Measurements from ENCODE around the gene ZBTB11.
"Not testable (repeated sequence)": the region's sequence is repeated elsewhere in the genome, so short reads cannot be mapped to it uniquely, and the experiment has no call there.

Gene ZBTB11

DNA sequence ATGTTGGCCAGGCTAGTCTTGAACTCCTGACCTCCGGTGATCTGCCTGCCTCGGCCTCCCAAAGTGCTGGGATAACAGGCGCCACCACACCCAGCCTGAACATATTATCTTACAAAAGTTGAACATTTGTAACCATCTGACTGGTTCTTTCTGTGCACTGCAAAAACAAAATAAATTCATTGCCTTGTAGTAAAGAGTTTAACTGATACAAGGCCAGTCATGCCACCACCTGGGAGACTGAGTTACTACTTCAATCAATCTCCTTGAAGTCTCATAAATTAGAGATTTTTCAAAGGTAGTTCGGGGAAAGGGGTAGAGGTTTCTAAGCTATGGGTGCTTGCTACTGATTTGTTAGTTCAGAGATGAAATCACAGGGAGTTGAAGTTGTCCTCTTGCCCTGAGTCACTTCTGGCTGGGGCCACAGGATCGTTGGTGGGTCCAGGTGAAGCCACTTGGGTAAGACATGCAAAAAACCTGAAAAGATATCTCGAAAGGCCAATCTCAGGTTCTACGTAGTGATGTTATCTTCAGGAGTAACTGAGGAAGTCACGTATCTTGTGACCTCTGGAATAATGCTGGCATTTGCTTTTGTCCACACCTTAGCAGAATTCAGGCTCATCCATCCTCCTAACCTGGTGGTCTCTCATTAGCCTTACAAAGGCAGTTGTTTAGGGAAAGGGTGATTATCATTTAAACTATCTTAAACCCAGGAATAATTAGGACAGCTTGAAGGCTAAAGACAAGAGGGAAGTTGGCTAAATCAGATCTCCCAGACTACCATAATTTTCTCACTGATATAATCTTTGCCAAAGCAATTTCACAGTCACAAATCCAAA, 33.7 kb downstream of the ZBTB11 start:
- DNase-seq, result no peak

GRCh38 chr3:101642441-101642840, 34.5 kb downstream of the ZBTB11 start:
- no peak for DNase-seq

DNA sequence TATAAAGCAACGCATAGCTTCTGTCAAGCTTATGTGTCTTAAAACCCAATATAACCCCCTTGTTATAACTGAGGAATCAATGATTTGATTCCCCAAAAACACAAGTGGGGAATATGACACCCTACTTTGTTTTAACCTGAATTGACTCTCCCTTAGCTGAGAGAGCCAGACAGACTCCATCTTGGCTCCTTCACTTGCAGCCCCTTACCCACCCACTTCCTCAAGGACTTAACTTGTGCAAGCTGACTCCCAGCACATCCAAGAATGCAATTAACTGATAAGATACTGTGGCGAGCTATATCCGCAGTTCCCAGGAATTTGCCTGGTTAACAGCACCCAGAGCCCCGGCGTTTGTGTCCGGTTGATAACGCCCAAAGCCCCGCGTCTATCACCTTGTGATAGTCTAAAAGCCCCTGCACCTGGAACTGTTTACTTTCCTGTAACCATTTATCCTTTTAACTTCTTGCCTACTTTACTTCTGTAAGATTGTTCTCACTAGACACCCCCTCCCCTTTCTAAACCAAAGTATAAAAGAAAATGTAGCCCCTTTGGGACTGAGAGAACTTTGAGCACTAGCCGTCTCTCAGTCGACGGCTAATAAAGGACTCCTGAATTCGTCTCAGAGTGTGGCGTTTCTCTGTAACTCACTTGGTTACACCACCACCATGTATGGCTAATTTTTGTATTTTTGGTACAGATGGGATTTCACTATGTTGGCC, 35.4 kb downstream of the ZBTB11 start:
- not testable (repeated sequence) for DNase-seq

- DNase-seq, result no peak
Measured at GRCh38 chr3:101640256-101640655, 36.7 kb downstream of the ZBTB11 start.

DNA sequence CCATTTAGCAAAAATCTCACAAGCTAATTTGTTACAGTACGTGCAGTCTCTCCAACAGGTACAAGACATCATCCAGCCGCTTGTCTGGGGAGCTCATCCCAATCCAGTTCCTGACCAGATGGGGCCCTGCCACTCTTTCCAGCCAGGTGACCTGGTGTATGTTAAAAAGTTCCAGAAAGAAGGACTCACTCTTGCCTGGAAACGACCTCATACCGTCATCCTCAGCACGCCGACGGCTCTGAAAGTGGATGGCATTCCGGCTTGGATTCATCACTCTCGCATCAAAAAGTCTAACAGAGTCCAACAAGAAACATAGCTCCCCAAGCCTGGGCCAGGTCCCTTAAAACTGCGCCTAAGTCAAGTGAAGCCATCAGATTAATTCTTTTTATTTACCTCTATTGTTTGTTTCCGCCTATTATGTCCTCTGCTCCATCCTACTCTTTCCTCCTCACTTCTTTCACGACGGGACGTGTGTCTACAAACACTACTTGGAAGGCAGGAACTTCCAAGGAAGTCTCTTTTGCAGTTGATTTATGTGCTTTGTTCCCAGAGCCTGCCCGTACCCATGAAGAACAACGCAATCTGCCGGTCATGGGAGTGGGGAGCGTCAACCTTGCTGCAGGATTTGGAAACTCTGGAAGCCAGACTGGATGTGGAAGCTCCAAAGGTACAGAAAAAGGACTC, 37.5 kb downstream of the ZBTB11 start:
- DNase-seq, result no peak

GRCh38 chr3:101638261-101638745, 38.6 kb downstream of the ZBTB11 start:
- no peak for DNase-seq

GRCh38 chr3:101637451-101637850, 39.5 kb downstream of the ZBTB11 start:
- DNase-seq, result no peak

- peak; percentile 34 for DNase-seq
Measured at GRCh38 chr3:101635954-101636798, 40.8 kb downstream of the ZBTB11 start.

- no peak for DNase-seq
Measured at GRCh38 chr3:101635345-101635744, 41.6 kb downstream of the ZBTB11 start.

DNA sequence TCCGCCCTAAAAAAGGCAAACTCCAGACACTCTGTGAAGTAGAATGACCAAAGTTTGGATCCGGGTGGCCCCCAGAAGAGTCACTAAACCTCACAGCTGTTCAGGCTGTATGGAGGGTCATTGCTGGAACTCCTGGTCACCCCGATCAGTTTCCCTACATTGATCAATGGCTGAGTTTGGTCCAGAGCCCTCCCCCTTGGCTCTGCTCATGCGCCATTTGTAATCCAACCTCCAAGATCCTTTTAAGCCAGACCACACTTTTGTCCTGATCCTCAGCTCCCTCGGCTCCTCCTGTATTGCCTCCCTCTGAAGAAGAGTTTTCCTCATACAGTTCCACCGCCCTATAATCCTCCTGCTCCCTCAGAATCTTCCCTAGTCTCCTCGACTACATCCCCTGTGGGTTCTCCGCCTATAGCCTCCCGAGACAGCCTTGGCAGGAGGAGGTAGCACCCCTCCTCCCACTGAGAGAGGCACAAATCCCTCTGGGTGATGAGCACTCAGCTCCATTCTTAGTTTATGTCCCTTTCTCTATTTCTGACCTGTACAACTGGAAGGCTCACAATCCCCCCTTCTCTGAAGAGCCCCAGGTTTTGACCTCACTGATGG, 42.2 kb downstream of the ZBTB11 start:
- no peak for DNase-seq

DNA sequence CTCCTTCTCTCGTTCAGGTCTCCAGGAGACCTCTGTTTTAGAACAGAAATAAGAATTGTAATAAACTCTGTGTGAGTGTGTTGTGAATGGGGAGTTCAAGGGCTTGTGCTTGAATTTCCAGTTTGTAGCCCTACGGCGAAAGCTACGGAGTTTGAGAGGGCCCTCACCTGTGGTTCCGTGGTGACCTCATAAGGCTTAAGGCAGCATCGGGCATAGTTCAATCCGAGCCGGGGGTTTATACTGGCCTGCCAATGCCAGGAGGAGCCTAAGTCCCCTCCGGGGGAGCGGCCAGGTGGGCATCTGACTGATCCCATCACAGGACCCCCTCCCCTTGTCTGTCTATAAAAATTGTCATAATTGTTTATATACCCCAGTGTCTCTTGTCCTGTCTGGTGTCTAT, 43.7 kb downstream of the ZBTB11 start:
- no peak for DNase-seq

GRCh38 chr3:101632586-101632985, 44.3 kb downstream of the ZBTB11 start:
- DNase-seq, result no peak

- DNase-seq, result not testable (repeated sequence)
Measured at GRCh38 chr3:101631959-101632358, 45.0 kb downstream of the ZBTB11 start.

- DNase-seq, result no peak
Measured at GRCh38 chr3:101631098-101631796, 45.7 kb downstream of the ZBTB11 start.

- DNase-seq, result no peak
Measured at GRCh38 chr3:101629219-101629618, 47.7 kb downstream of the ZBTB11 start.

GRCh38 chr3:101625879-101626278, 51.1 kb downstream of the ZBTB11 start:
- DNase-seq, result no peak

GRCh38 chr3:101624857-101625256, 52.1 kb downstream of the ZBTB11 start:
- no peak for DNase-seq

DNA sequence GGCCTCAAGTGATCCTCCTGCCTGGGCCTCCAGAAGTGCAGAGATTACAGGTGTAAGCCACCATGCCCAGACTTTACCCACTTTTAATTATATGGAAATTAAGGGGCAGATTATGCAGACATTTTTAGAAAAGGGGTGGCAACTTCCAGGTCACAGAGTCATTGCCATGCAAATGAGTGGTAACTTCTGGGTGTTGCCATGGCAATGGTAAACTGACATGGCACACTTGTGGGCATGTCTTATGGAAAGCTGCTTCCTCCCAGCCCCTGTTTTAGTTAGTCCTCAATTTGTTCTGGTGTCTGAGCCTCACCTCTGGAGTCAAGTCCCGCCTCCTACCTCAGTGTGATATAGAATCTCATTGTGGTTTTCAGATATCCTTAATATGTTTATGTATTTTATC, 53.3 kb downstream of the ZBTB11 start:
- no peak for DNase-seq

- no peak for DNase-seq
Measured at GRCh38 chr3:101619734-101620133, 57.2 kb downstream of the ZBTB11 start.

GRCh38 chr3:101618726-101619125, 58.2 kb downstream of the ZBTB11 start:
- no peak for DNase-seq

DNA sequence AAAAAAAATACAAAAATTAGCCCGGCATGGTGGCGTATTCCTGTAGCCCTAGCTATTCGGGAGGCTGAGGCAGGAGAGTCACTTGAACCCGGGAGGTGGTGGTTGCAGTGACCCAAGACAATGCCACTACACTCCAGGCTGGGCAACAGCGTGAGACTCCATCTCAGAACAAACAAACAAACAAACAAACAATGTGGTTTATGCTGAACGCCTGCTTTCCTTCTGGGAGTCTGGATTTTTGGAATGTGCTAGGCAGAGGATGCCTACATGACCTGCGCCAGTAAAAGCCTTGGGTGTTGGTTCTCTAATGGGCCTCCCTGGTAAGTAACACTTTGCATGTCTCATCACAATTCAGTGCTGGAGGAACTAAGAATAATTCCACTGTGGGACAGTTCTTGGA, 59.5 kb downstream of the ZBTB11 start:
- DNase-seq, result no peak

DNA sequence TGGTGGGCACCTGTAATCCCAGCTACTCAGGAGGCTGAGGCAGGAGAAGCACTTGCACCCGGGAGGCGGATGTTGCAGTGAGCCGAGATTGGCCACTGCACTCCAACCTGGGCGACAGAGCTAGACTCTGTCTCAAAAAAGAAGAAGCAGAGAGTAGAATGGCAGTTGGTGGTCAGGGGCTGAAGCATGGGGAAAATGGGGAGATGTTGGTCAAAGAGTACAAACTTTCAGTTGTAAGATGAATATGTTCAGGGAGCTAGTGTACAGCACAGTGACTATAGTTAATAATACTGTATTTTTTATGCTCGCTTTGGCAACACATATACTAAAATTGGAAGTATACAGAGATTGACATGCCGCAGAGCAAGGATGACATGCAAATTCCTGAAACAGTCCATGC, 61.4 kb downstream of the ZBTB11 start:
- DNase-seq, result no peak

Measured in NCI-H1092 treated with DMSO at 0.1 percent for 48 hours (cell line).